PC-3 (cell line): Measurements from ENCODE around the gene CCNK. TPM values are rescaled to one million over a fixed set of nuclear protein-coding genes. Genes with fewer than 3 reads are reported as not detected.

ENCODE experiments used
- ATAC-seq: fragments of 200-7000 bp; cut with Tn5 transposase; 2 replicates; pipeline ENCODE4 v1.9.1; 2020; ENCODE audit warnings: mild to moderate bottlenecking, moderate library complexity
- BruUV-seq: library from RNA; stranded (reverse); fragments of 400-500 nt; replicated peaks from 2 replicates; lab custom pipeline; 2021; lab: Mats Ljungman, UMichigan
- CTCF ChIA-PET: fragments of 300-600 bp; sonication (Branson Sonifier 250); formaldehyde crosslinking; loops from one replicate; lab custom pipeline; 2022; ENCODE audit warnings: antibody characterized with exemption; lab: Charles Lee
- POLR2A ChIA-PET: fragments of 300-600 bp; sonication (Branson Sonifier 250); formaldehyde crosslinking; loops from one replicate; lab custom pipeline; 2022; ENCODE audit warnings: antibody characterized with exemption; ENCODE audit not compliant: unreplicated experiment; lab: Charles Lee
- DNase-seq: peaks from one replicate; pipeline ENCODE4 v3.0.0-alpha.2; 2015
- H2AFZ ChIP-seq: fragments of 300-600 bp; sonication (generic); 2 replicates; pipeline ENCODE4 v1.6.0; 2016; ENCODE audit warnings: antibody characterized with exemption, low read length
- H3F3A ChIP-seq: fragments of 300-600 bp; sonication (generic); one replicate; pipeline ENCODE4 v1.6.0; 2017; ENCODE audit warnings: antibody characterized with exemption, low read length, control low read depth, mild to moderate bottlenecking; ENCODE audit not compliant: unreplicated experiment
- H3K27ac ChIP-seq: fragments of 300-600 bp; sonication (generic); 2 replicates; pipeline ENCODE4 v1.5.1; 2016; ENCODE audit warnings: mild to moderate bottlenecking, low read length
- H3K27me3 ChIP-seq: fragments of 300-600 bp; sonication (generic); 2 replicates; pipeline ENCODE4 v1.6.1; 2016; ENCODE audit warnings: low read length, mixed read lengths
- H3K36me3 ChIP-seq: fragments of 300-600 bp; sonication (generic); 2 replicates; pipeline ENCODE4 v1.6.1; 2016; ENCODE audit warnings: low read depth, mixed run types, low read length, mixed read lengths
- H3K4me1 ChIP-seq: fragments of 300-600 bp; sonication (generic); 2 replicates; pipeline ENCODE4 v1.5.1; 2016; ENCODE audit warnings: low read length; ENCODE audit not compliant: insufficient read depth
- H3K4me2 ChIP-seq: fragments of 300-600 bp; sonication (generic); 2 replicates; pipeline ENCODE4 v1.6.0; 2016; ENCODE audit warnings: low read length
- H3K4me3 ChIP-seq: fragments of 300-600 bp; sonication (generic); 2 replicates; pipeline ENCODE4 v1.5.1; 2016; ENCODE audit warnings: mild to moderate bottlenecking, low read length, mixed read lengths
- H3K79me2 ChIP-seq: fragments of 300-600 bp; sonication (generic); 2 replicates; pipeline ENCODE4 v1.6.1; 2017; ENCODE audit warnings: low read length, mixed read lengths
- H3K9ac ChIP-seq: fragments of 300-600 bp; sonication (generic); 2 replicates; pipeline ENCODE4 v1.6.0; 2016; ENCODE audit warnings: mild to moderate bottlenecking, low read length
- H3K9me2 ChIP-seq: fragments of 300-600 bp; sonication (generic); replicated peaks from 2 replicates; pipeline ENCODE4 v1.6.1; 2016; ENCODE audit warnings: mixed run types, low read length, mixed read lengths
- H3K9me3 ChIP-seq: fragments of 300-600 bp; sonication (generic); 2 replicates; pipeline ENCODE4 v1.6.1; 2016; ENCODE audit warnings: low read length, mixed read lengths
- H4K20me1 ChIP-seq: fragments of 300-600 bp; sonication (generic); 2 replicates; pipeline ENCODE4 v1.6.1; 2016; ENCODE audit warnings: low read length, mixed read lengths
- EZH2 ChIP-seq: fragments of 300-600 bp; sonication (generic); IDR thresholded peaks from one replicate; pipeline ENCODE4 v1.6.1; 2017; ENCODE audit warnings: antibody characterized with exemption, mild to moderate bottlenecking, low read length; ENCODE audit not compliant: unreplicated experiment
- EZH2phosphoT487 ChIP-seq: fragments of 300-600 bp; sonication (generic); IDR thresholded peaks from 2 replicates; pipeline ENCODE4 v1.6.1; 2018; ENCODE audit warnings: mild to moderate bottlenecking, antibody characterized with exemption, low read length, borderline replicate concordance
- intact Hi-C: fragments of 100-400 bp; cut with micrococcal nuclease; formaldehyde crosslinking; loops from 2 replicates; pipeline ENCODE4 v1.9.0; 2023
- total RNA-seq: library from RNA; depleted of rRNA; stranded (reverse); fragments of >200 nt; gene quantifications from 2 replicates; pipeline ENCODE4 v1.2.3, GENCODE V29; 2014; rRNA removed
- TF ChIP-seq, protein P1 (sequence below): fragments of 300-600 bp; sonication (generic); conservative IDR thresholded peaks from 2 replicates; pipeline ENCODE4 v1.5.1; 2017; ENCODE audit warnings: antibody characterized with exemption, low read depth, mild to moderate bottlenecking, low read length

CCNK gene
- total RNA-seq, 1 experiment from 2014 or later, result 26.2 TPM

DNA sequence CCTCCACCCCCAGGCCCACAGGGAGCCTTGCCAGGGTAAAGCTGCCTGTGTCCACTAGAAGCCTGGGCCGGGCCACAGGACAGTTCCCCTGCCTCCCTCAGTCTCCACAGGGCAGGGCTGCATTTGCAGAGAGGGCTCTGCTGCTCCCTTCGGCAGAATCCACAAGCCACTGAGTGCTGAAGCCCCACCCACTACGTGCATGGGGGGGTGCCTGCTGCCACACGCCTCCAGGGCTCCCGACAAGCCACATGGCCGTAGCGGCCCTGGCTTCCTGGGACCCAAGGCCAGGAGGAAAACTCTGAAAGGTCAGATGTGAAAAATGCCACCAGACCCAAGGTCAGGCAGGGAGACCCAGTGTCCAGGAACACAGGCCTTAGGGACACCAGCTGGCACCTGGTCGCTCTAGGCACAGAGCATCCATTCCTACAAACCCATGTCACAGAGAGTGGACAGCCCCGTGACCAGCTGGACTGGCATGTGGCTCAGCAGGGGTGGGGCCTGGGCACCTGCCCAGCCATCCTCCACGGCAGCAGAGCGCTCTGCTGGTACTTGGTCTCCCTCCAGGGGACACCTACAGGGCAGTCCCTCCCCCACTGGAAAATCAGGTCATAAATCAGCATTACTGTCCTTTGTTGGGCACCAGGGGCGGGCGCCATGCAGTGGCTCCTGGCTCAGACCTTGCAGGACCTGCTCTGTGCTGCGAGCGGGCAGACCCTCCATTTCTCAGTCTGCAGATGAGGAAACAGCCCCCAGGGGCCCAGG lies 79.9 kb downstream of the CCNK start:
- BruUV-seq, result no TSS peak
- no peak for ATAC-seq
- H2AFZ ChIP-seq, result no peak overlapping the region
- H3K4me3 ChIP-seq, result no peak overlapping the region
- H3K36me3 ChIP-seq, result no peaks in the 10 kb centered on the region
- CTCF ChIA-PET, result no interaction called here
- intact Hi-C loops, result loop anchor here (5.0 kb wide), 1 partner anchor 39 kb away; no protein-coding TSS in a partner anchor
- DNase-seq, result peak; percentile 52
- H3K9ac ChIP-seq, result no peak overlapping the region
- no peak overlapping the region for H3K4me2 ChIP-seq
- POLR2A ChIA-PET, result no interaction called here
- H3K27ac ChIP-seq, result no peak overlapping the region
- H3K4me1 ChIP-seq, result peaks cover 43% of the 10 kb centered on the region
- TF ChIP-seq EZH2 (no peak), EZH2phosphoT487 (no peak)
- TF ChIP-seq, protein P1, sequence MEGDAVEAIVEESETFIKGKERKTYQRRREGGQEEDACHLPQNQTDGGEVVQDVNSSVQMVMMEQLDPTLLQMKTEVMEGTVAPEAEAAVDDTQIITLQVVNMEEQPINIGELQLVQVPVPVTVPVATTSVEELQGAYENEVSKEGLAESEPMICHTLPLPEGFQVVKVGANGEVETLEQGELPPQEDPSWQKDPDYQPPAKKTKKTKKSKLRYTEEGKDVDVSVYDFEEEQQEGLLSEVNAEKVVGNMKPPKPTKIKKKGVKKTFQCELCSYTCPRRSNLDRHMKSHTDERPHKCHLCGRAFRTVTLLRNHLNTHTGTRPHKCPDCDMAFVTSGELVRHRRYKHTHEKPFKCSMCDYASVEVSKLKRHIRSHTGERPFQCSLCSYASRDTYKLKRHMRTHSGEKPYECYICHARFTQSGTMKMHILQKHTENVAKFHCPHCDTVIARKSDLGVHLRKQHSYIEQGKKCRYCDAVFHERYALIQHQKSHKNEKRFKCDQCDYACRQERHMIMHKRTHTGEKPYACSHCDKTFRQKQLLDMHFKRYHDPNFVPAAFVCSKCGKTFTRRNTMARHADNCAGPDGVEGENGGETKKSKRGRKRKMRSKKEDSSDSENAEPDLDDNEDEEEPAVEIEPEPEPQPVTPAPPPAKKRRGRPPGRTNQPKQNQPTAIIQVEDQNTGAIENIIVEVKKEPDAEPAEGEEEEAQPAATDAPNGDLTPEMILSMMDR, result no peak
- H3K9me3 ChIP-seq, result no peaks in the 10 kb centered on the region
- peaks cover 16% of the 10 kb centered on the region for H4K20me1 ChIP-seq
- H3K9me2 ChIP-seq, result no peaks in the 10 kb centered on the region
- H3K27me3 ChIP-seq, result no peaks in the 10 kb centered on the region
- no peaks in the 10 kb centered on the region for H3F3A ChIP-seq
- H3K79me2 ChIP-seq, result peaks cover 92% of the 10 kb centered on the region

DNA sequence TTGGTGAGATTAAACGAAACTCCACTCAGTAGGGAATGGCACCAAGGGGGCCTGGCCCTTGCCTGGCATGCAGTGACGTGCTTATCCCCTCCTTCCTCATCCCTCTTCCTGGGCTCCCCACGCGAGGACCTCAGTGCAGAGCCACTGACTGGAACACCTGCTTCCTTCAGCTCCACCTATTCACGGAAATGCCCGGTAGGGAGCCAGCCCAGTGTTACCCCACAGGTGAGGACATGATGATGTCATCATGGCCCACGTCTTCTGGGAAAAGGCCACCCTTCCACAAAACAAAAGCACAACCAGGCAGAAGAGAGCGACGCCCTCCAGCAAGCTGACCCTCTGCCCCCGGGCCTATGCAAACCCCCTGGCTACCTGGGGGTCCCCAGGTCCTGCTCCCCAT lies 80.7 kb downstream of the CCNK start:
- Histone ChIP-seq H2AFZ (no peak overlapping the region), H4K20me1 (peaks cover 15% of the 10 kb centered on the region), H3K9ac (no peak overlapping the region), H3K27ac (no peak overlapping the region), H3K4me1 (peaks cover 51% of the 10 kb centered on the region), H3K79me2 (peaks cover 92% of the 10 kb centered on the region), H3K36me3 (no peaks in the 10 kb centered on the region), H3K9me2 (no peaks in the 10 kb centered on the region), H3K4me3 (no peak overlapping the region), H3K9me3 (no peaks in the 10 kb centered on the region), H3F3A (no peaks in the 10 kb centered on the region), H3K4me2 (no peak overlapping the region), H3K27me3 (no peaks in the 10 kb centered on the region)
- POLR2A ChIA-PET, result no interaction called here
- DNase-seq (no peak), ATAC-seq (no peak)
- no peak for TF ChIP-seq EZH2
- TF ChIP-seq, protein P1, result no peak
- no TSS peak for BruUV-seq
- CTCF ChIA-PET, result no interaction called here
- intact Hi-C loops, result loop anchor here (2.0 to 5.0 kb wide), 2 partner anchors 40 to 43 kb away; partner anchors contain the start of gene CCDC85C

Other genes starting within 250 kb of the CCNK start
- 0.73 and 1.7 TPM in 2 replicates for gene BCL11B, start 209.2 kb upstream of the CCNK start, total RNA-seq
- gene SETD3, start 550 bp upstream of the CCNK start, total RNA-seq, result 46.8 and 51.7 TPM in 2 replicates
- 36.4 and 44.6 TPM in 2 replicates for gene CCDC85C, start 122.8 kb downstream of the CCNK start, total RNA-seq
- 0.84 and 0.92 TPM in 2 replicates for gene HHIPL1, start 163.7 kb downstream of the CCNK start, total RNA-seq
- gene CYP46A1, start 202.9 kb downstream of the CCNK start, total RNA-seq, result 0.52 and 1.2 TPM in 2 replicates